ENCODE data around the gene UBQLNL.

DNA sequence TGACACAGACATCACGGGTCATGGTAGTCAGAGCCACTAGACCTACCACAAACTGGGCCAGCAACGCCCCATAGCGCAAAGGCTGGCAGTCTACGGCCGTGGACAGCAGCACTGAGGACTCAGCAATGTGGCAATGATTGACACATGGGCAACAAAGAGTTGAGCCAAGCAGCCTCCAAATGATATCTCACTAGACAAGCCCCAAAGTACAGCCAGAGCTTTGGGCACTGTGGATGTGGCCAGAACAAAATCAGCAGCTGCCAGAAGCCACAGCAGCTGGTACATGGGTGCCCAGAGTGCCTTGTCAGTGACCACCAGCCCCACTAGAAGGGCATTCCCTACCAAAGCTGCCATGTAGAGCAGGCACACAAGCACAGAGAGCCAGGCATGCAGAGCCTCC lies 11.2 kb upstream of the UBQLNL start:
- TF ChIP-seq, protein P1, sequence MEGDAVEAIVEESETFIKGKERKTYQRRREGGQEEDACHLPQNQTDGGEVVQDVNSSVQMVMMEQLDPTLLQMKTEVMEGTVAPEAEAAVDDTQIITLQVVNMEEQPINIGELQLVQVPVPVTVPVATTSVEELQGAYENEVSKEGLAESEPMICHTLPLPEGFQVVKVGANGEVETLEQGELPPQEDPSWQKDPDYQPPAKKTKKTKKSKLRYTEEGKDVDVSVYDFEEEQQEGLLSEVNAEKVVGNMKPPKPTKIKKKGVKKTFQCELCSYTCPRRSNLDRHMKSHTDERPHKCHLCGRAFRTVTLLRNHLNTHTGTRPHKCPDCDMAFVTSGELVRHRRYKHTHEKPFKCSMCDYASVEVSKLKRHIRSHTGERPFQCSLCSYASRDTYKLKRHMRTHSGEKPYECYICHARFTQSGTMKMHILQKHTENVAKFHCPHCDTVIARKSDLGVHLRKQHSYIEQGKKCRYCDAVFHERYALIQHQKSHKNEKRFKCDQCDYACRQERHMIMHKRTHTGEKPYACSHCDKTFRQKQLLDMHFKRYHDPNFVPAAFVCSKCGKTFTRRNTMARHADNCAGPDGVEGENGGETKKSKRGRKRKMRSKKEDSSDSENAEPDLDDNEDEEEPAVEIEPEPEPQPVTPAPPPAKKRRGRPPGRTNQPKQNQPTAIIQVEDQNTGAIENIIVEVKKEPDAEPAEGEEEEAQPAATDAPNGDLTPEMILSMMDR (IDR thresholded peaks at IDR 0.05): no peak
- TF ChIP-seq POLR2A (IDR thresholded peaks at IDR 0.05): no peak

Measured in testis (tissue), 2 donors.